ENCODE data around the gene NEUROD2. TPM values are rescaled to one million over a fixed set of nuclear protein-coding genes. Genes with fewer than 3 reads are reported as not detected.

Gene NEUROD2
- total and polyA plus RNA-seq, 2 of the 13 experiments (the other 11 are each of a cell fraction or from before 2014, with no cell fraction given): not detected

DNA sequence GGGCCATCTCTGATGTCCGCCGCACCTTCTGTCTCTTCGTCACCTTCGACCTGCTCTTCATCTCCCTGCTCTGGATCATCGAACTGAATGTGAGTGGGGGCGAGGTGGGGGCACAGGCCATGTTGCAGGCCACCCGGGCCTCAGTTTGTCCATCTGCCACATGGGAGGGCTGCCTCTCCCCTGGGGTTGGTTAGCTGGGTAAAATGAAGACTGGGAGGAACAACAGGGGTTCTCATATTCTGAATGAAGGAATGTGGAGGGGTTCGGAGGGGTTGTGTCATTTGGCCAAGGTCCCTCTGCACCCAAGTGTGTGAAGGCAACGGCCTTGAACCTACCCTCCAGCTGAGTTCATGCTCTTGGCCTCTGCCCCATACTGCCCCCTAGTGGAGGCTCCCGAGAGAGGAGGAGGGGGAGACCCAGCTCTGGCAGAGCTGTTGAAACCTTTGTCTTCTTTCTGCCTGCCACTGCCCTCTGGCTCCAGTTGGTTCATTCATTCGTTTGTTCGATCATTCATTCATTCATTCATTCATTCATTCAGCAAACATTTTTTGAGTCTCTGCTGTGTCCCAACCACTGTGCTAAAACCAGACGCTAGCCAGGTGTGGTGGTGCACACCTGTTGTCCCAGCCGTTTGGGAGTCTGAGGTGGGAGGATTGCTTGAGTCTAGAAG lies 46.1 kb upstream of the NEUROD2 start (continued):
- TF ChIP-seq, protein P1, sequence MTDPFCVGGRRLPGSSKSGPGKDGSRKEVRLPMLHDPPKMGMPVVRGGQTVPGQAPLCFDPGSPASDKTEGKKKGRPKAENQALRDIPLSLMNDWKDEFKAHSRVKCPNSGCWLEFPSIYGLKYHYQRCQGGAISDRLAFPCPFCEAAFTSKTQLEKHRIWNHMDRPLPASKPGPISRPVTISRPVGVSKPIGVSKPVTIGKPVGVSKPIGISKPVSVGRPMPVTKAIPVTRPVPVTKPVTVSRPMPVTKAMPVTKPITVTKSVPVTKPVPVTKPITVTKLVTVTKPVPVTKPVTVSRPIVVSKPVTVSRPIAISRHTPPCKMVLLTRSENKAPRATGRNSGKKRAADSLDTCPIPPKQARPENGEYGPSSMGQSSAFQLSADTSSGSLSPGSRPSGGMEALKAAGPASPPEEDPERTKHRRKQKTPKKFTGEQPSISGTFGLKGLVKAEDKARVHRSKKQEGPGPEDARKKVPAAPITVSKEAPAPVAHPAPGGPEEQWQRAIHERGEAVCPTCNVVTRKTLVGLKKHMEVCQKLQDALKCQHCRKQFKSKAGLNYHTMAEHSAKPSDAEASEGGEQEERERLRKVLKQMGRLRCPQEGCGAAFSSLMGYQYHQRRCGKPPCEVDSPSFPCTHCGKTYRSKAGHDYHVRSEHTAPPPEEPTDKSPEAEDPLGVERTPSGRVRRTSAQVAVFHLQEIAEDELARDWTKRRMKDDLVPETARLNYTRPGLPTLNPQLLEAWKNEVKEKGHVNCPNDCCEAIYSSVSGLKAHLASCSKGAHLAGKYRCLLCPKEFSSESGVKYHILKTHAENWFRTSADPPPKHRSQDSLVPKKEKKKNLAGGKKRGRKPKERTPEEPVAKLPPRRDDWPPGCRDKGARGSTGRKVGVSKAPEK (CRISPR knock-in tag; IDR thresholded peaks at IDR 0.05; ENCODE audit: borderline replicate concordance): no peak
- TF ChIP-seq, protein P2, sequence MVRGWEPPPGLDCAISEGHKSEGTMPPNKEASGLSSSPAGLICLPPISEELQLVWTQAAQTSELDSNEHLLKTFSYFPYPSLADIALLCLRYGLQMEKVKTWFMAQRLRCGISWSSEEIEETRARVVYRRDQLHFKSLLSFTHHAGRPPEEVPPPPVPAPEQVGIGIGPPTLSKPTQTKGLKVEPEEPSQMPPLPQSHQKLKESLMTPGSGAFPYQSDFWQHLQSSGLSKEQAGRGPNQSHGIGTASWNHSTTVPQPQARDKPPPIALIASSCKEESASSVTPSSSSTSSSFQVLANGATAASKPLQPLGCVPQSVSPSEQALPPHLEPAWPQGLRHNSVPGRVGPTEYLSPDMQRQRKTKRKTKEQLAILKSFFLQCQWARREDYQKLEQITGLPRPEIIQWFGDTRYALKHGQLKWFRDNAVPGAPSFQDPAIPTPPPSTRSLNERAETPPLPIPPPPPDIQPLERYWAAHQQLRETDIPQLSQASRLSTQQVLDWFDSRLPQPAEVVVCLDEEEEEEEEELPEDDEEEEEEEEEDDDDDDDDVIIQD (CRISPR knock-in tag; IDR thresholded peaks at IDR 0.05; ENCODE audit: low read depth): peak; percentile 67; the same call in 1 of the 2 replicates
- TF ChIP-seq, protein P3, sequence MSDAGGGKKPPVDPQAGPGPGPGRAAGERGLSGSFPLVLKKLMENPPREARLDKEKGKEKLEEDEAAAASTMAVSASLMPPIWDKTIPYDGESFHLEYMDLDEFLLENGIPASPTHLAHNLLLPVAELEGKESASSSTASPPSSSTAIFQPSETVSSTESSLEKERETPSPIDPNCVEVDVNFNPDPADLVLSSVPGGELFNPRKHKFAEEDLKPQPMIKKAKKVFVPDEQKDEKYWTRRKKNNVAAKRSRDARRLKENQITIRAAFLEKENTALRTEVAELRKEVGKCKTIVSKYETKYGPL (CRISPR knock-in tag; IDR thresholded peaks at IDR 0.05): no peak
- no peak for TF ChIP-seq ZNF431 (CRISPR knock-in tag; IDR thresholded peaks at IDR 0.05; ENCODE audit: borderline replicate concordance, low read depth)
- TF ChIP-seq, protein P4, sequence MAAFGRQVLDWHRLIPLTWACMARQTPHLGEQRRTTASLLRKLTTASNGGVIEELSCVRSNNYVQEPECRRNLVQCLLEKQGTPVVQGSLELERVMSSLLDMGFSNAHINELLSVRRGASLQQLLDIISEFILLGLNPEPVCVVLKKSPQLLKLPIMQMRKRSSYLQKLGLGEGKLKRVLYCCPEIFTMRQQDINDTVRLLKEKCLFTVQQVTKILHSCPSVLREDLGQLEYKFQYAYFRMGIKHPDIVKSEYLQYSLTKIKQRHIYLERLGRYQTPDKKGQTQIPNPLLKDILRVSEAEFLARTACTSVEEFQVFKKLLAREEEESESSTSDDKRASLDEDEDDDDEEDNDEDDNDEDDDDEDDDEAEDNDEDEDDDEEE (CRISPR knock-in tag; IDR thresholded peaks at IDR 0.05): no peak
- TF ChIP-seq EED (CRISPR knock-in tag; IDR thresholded peaks at IDR 0.05): no peak
- TF ChIP-seq STAT5B (CRISPR knock-in tag; IDR thresholded peaks at IDR 0.05): no peak
- TF ChIP-seq NCOA1 (CRISPR knock-in tag; IDR thresholded peaks at IDR 0.05): no peak
- TF ChIP-seq FOXK1 (CRISPR knock-in tag; IDR thresholded peaks at IDR 0.05; ENCODE audit: borderline replicate concordance, low read depth): no peak
- no peak for TF ChIP-seq NFIB (CRISPR knock-in tag; IDR thresholded peaks at IDR 0.05; ENCODE audit: borderline replicate concordance)
- peak; percentile 64; the same call in 1 of the 2 replicates for TF ChIP-seq CHD4 (IDR thresholded peaks at IDR 0.05; ENCODE audit: borderline replicate concordance, low read length)
- peak; percentile 53; the same call in 1 of the 2 replicates for TF ChIP-seq IRF2 (CRISPR knock-in tag; IDR thresholded peaks at IDR 0.05)
- TF ChIP-seq RARG (CRISPR knock-in tag; IDR thresholded peaks at IDR 0.05; ENCODE audit: low read depth): no peak
- no peak for TF ChIP-seq PLRG1 (conservative IDR thresholded peaks at IDR 0.05)
- no peak for TF ChIP-seq TGIF2 (CRISPR knock-in tag; IDR thresholded peaks at IDR 0.05)
- TF ChIP-seq ZFX (CRISPR knock-in tag; IDR thresholded peaks at IDR 0.05; ENCODE audit: low read depth): peak; percentile 49; the same call in 1 of the 2 replicates
- TF ChIP-seq, protein P5, sequence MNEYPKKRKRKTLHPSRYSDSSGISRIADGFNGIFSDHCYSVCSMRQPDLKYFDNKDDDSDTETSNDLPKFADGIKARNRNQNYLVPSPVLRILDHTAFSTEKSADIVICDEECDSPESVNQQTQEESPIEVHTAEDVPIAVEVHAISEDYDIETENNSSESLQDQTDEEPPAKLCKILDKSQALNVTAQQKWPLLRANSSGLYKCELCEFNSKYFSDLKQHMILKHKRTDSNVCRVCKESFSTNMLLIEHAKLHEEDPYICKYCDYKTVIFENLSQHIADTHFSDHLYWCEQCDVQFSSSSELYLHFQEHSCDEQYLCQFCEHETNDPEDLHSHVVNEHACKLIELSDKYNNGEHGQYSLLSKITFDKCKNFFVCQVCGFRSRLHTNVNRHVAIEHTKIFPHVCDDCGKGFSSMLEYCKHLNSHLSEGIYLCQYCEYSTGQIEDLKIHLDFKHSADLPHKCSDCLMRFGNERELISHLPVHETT (CRISPR knock-in tag; conservative IDR thresholded peaks at IDR 0.05): no peak
- TF ChIP-seq PPARG (CRISPR knock-in tag; conservative IDR thresholded peaks at IDR 0.05): peak; percentile 71
- no peak for TF ChIP-seq HMGA1 (CRISPR knock-in tag; conservative IDR thresholded peaks at IDR 0.05)
- TF ChIP-seq CBFB (CRISPR knock-in tag; IDR thresholded peaks at IDR 0.05): 0 out of 2 replicates have a peak, but pooled peaks have one; percentile 46
- TF ChIP-seq, protein P6, sequence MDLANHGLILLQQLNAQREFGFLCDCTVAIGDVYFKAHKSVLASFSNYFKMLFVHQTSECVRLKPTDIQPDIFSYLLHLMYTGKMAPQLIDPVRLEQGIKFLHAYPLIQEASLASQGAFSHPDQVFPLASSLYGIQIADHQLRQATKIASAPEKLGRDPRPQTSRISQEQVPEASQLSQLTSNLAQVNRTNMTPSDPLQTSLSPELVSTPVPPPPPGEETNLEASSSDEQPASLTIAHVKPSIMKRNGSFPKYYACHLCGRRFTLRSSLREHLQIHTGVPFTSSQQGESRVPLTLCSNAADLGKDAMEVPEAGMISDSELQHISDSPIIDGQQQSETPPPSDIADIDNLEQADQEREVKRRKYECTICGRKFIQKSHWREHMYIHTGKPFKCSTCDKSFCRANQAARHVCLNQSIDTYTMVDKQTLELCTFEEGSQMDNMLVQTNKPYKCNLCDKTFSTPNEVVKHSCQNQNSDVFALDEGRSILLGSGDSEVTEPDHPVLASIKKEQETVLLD (CRISPR knock-in tag; IDR thresholded peaks at IDR 0.05; ENCODE audit: low read depth): no peak
- no peak for TF ChIP-seq HOXD1 (CRISPR knock-in tag; IDR thresholded peaks at IDR 0.05)

All from HepG2 (cell line).